GM19099 (cell line): ENCODE measurements around the gene CPHXL.

Source experiments
- POLR2A ChIP-seq: IDR thresholded peaks from 3 replicates; pipeline ENCODE4 v1.6.1; 2011; ENCODE audit warnings: low read depth; ENCODE audit not compliant: insufficient read length; ENCODE audit errors: extremely low read depth

The CPHXL gene

DNA sequence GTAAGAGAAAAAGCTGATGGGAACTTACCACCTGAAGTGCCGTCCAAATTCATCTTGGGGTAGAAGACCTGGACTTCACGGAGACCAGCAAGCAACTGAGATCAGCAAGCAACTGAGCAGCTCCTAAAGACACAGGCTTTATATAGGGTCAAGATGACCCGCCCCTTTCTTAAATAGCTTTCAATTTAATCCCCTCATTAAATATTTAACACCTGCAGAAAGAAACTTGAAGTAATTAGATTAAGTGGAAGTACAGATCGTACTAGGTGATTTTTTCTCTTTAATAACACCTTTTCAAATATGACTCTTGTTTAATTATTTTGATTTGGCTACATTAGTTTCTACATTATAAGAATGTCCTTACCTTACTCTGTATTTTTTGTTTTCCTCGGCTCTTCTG, at the start of gene CPHXL:
Gene CPHXL, minus strand, starts transcription at position 101 of the 400 bp plus-strand sequence. Its CDS starts 48 bp downstream, at position 53.
- TF ChIP-seq POLR2A: no peak

DNA sequence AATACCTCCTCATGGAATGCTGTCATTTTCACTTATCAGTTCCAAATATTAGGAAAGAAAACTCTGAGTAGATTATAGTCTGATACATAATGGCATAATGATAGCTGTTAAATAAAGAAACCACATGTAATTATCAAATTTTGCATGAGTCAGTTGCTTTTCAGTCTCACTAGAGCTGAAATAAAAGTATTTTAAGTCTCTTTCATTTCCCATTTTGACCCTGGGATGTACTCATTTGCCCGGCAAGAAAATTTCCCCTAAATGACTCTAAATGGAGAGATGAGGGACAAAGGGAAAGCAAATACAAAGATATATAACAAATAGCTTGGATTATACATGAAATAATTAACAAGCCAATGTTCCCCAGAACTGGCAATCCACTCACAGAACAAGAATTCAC, 47.9 kb upstream of the CPHXL start:
- TF ChIP-seq POLR2A: no peak

DNA sequence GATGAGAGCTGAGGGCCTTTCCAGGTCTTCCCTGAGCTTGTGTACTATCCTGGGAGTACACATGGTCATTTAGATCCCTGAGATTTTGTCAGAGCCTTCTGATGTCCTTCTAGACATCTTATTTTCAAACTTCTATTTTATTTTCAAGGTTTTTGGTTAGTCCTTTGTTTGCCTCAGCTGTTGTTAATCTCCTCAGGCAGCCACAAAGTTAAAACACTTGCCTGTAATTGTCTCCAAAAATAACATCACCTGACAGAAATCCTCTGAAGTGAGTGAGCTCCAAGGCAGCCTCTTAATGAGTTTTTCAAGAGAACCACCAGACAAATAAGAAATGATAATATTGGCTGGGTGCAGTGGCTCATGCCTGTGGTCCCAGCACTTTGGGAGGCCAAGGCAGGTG, 43.8 kb upstream of the CPHXL start:
- no peak for TF ChIP-seq POLR2A

DNA sequence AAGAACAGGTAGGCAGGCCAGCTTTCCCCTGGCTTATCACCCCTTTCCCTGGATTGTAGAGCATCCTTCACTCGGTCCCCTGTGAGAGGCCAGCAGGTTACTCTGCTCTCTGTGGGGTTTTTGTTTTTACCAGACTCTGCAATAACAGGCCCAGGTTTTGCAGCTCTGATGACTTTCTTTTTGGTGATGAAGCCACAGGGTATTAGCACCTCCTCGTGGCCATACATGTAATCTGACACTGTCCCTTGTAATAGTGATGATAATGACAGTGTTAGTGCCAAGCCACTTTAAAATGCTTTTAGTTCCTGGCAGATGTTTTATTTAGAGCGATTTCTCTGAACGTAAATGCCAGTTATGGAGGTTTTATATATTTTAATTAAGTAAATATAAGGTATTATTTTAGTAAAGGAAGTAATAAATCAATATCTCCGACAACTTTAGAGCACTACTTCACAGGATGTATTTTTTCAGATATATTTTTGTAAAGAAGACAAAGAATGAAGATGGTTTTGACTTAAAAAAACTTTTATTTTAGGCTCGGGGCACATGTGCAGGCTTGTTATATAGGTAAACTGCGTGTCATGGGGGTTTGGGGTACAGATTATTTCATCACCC, 38.0 kb upstream of the CPHXL start:
- no peak for TF ChIP-seq POLR2A

DNA sequence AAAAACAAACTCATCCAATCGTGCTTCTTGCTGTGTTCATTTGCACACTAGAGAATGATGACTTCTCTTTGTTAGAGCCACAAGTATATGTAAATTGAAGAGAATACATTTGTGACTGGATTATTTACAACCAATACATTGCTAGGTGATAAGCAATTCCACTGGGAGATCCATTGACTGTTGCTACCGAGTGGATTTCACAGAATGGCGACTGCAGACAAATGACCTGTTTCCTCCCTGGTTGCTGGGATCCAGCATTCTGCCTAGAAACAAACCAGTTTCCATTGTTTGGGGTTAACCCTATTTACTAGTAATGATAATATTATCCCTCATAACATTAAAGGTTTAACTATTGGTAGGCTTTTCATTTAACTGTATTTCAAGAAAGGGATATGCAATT, 36.9 kb upstream of the CPHXL start:
- TF ChIP-seq POLR2A: no peak

DNA sequence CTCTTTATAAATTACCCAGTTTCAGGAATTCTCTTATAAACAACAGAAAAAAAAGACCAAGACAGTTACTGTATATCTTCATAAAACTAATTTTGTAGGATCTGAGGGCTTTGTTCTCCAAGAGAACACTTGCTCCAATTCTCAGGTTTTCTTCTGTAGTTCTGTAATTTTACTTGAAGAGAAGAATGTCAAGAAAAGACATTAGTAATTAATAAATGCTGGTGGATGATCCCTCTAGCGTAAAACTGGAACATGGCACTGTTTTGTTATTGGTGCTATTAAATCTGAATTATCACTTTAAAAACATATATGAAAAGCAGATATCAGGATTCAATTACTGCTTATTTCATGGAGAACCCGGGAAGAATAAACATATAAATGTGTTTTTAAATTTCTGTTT, 36.5 kb upstream of the CPHXL start:
- no peak for TF ChIP-seq POLR2A

DNA sequence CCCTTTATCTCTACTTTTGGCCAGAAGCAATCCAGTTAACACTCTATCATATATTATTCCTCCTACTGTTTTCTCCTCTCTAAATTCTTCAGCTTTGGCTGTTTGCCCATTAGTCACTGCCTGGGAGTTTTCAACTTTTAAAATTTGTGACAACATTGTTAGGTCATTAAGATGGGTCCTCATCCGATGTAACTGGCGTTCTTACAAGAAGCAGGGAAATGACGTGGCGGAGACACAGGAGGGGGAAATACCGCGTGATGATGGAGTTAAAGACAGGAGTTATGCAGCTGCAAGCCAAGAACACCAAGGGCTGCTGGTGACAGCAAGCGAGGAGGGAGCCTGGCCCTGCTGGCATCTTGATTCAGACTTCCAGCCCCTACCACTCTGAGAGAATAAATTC, 34.8 kb upstream of the CPHXL start:
- no peak for TF ChIP-seq POLR2A

DNA sequence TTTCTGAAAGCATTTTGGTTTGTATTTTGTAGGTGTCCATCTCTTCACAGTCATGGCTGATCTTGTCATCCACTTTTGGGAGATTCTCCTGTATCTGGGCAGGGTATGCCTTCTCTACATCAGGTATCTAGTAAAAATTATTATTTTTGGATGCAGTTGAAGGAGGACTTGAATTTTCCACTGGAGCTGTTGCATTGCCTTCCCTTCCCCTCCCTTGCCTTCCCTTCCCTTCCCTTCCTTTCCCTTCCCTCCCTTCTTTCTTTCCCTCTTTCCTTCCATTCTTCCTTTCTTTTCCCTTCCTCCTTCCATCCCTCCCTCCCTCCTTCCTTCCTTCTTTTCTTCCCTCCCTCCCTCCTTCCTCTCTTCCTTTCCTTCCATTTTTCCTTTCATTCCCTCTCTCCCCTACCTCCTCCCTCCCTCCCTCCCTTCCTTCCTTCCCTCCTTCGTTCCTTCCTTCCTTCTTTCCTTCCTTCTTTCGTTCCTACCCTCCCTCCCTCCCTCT, 33.8 kb upstream of the CPHXL start:
- no peak for TF ChIP-seq POLR2A

DNA sequence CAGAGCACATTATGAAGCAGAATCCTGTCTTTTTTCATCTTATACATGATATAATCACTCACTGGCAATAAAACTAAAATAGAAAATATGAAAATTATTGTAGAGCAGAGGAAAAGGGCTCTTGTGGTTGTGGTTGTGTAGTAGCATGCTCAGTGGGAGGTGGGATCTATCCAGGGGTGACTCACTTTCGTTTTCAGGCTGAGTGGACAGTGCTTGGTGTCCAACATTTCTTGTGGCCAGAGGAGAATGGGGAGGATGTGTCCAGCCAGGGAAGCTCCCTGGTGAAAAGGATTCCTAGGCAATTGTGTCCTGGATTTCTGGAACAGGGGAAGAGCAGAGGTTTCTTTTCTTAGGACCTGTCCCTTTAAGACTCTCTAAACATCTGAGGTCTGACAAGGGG, 31.9 kb upstream of the CPHXL start:
- TF ChIP-seq POLR2A: no peak

DNA sequence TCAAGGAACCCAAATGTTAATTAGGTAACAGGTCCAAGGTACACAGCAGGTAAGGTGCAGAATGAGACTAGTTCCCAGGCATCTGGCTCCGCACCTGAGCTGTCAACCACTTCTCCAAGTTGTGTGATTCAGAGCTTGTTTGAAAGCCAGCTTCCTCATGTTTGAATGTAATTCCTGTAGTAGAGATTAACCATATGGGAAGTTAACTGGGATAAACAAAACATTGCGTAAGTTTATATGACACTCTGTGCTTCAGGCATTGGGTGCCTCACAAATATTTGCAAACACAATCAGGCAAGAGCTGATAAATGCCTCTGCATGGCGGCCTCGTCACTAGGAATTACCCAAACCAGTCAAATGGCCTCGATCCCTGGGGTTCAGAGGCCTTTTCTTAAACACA, 27.9 kb upstream of the CPHXL start:
- TF ChIP-seq POLR2A: no peak

DNA sequence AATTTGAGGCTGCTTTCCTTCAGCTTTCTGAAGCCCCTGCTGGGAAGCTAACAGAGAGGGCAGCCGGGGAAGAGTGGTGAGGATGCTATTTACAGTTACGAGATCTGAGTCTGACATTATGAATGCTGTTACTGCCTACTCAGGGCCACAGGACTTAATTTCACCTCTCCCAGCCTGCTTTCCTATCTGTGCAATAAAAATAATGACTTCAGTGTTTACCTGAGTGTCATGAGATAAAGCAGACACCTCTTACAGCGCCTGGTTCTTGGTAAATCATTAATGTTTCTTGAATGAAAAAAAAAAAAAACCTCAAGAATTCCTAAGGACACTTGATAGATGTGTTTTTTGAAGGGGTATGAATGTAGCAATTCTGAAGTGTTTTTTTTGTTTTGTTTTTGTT, 24.2 kb upstream of the CPHXL start:
- no peak for TF ChIP-seq POLR2A

DNA sequence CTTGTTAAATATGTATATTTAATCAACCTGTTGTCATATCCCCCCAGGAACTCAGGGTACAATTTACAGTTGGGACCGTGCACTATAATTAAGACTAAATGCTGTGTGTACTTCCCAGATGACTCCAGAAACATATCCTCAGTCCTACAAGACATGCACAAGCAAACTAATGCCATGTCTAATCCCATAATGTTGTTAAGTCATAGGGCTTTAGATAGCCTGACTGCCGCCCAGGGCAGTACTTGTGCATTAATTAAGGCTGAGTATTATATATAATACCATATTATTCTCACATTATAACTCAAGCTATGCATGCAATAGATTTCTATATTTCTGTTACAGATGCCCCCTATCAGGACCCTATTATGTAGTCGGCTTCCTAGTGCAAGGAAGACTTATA, 20.1 kb upstream of the CPHXL start:
- no peak for TF ChIP-seq POLR2A

DNA sequence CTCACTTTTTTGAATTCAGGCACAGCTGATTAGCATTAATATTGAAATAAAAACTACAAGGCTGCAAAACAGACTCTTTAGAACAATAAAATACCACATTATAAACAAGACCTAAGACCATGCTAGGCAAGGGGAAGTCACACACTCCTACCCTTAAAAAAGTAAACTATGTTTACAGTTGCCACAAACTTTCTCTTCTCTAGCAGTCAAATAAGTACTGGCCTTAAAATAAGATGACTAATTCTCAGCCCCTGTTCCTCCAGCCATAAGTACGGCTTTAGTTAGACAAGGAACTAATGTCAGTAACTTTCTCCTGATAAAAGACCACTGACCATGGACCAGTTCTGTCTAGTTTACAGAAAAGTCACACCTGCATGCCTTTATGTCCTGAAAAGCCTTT, 19.5 kb upstream of the CPHXL start:
- no peak for TF ChIP-seq POLR2A

DNA sequence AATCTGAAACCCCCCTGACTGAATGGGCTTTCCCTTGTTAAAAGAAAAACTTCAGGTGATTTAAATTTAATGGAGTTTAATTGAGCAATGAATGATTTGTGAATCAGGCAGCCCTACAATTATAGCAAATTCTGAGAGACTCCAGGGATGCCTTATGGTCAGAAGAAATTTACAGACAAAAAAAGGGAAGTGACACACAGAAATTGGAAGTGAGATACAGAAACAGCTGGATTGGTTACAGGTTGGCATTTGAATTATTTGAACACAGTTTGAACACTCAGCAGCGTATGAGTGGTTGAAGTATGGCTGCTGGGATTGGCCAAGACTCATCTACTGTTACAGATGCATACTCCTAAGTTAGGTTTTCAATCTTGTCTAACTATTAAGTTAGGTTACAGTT, 19.0 kb upstream of the CPHXL start:
- TF ChIP-seq POLR2A: no peak

DNA sequence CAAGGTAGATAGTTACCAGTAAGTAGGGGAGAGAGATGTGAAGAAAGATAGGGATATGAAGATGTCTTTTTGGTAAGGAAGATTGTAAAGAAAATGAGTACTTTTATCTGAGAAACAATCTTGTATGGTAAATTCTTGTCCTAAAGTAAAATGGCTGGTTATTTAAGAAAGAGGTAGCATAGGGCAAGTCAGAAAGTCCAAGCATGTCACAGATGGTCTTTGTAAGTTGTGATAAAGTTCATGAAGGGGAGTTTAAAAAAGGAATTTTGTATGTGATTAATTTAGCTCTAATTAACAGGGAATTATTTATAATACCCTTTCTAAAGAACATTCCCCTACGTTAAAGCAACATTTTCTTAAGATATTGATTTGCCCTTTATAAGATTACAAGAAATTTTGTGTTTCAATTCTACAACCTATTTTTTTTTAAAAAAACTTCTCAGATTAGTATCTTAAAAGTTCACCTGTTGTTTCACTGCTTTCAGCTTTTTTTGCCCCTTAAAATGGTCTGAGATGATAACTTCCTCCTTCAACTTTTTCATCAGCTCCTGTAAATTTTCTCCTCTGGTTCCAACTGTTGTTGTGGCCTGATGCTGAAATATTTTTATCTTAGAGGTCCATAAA, 16.2 kb upstream of the CPHXL start:
- TF ChIP-seq POLR2A: no peak

DNA sequence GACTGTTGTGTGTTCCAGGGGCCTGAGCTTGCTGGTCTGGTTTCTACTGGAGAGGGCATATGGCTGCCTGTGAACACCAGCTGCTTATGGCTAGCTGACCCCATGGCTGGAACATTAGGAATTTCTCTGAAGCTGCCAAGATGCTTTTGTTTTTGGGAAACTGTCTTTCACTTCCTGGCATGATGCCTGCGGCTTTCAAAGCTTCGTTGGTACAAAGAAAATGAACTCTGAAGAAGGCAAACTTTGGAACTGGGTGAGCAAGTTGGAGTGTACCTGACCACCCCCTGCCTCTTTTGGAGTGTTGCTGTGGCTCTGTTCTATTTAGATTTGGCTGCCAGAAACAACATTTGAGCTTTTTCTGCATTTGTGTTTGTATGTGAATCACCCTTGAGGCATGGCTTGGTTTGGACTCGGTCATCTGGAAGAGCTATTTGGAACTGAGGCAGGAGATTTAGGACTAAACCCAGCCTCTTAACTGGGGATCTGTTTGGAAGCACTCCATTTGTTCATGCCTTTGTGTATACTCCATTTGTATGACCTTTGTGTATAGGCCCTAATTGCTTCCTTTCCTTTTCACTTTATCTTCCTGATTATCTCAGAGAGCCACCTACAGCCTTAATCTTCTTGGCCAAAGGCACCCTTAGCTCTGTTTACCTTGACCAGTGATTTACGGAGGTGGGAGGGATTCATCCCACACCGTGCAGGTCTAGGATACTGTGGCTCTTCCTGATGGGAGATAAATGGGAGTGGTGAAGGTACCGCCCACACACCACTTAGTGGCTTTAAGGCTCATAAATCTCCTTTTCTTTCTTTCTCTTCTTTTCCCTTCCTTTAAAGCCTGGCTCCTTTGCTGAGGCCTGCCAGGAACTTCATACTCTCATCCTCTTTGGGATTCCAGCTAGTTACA, 7.3 kb upstream of the CPHXL start:
- no peak for TF ChIP-seq POLR2A
